Amniotic stem cell (primary cell): ENCODE data around the gene GFOD2.
"Not testable (repeated sequence)": the region's sequence is repeated elsewhere in the genome, so short reads cannot be mapped to it uniquely, and the experiment has no call there.

Source experiments
- DNase-seq: peaks from one replicate; lab custom pipeline; 2025; lab: John Stamatoyannopoulos, UW

GFOD2 gene, protein sequence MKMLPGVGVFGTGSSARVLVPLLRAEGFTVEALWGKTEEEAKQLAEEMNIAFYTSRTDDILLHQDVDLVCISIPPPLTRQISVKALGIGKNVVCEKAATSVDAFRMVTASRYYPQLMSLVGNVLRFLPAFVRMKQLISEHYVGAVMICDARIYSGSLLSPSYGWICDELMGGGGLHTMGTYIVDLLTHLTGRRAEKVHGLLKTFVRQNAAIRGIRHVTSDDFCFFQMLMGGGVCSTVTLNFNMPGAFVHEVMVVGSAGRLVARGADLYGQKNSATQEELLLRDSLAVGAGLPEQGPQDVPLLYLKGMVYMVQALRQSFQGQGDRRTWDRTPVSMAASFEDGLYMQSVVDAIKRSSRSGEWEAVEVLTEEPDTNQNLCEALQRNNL

DNA sequence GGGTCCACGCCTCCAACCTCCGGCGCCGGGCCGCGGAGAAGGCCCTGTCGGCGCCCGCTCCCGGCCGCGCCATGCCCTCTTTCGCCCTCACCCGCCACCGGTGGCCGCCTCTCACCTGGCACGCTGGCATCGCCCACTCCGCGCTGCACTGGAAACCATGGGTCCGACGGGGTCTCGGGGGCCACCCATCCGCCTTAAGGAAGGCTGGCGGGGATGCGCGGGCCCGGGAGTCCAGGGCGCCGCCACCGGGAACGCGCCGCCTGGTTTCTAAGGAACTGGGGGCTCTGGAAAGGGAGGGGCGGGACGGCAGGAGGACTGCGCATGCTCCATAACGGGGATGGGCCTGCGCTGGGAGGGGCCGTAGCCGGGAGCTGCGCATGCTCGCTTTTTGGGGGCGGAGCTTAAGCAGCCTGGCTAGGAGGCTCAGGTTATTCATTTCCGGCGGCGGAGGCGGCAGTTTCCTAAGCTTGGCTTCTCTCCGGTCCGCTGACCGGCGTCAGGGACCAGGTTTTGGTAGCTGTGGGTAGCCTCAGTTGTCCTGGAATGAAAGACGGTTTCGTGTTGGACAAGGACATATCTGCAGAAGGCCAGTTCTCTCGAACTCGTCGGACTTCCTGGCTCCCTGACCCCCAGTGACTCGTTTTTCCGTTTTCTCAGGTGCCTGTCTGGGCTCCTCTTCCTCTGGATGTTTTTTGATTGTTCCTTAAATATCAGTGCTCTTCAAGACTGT, at the start of gene GFOD2:
TSS of gene GFOD2 (minus strand) at position 269 of the 730 bp plus-strand sequence. CDS start 33,601 bp downstream, outside the sequence.
- peak; percentile 90 for DNase-seq

DNA sequence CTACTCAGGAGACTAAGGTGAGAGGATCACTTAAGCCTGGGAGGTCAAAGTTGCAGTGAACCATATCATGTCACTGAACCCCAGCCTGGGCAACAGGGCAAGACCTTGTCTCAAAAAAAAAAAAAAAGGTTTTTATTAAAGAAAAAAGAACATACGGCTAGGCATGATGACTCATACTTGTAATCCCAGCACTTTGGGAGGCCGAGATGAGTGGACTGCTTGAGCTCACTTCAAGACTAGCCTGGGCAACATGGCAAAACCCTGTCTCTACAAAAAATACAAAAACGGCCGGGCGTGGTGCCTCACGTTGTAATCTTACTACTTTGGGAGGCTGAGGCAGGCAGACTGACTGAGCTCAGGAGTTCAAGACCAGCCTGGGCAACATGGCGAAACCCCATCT, 48.8 kb upstream of the GFOD2 start:
- peak; percentile 5 for DNase-seq

DNA sequence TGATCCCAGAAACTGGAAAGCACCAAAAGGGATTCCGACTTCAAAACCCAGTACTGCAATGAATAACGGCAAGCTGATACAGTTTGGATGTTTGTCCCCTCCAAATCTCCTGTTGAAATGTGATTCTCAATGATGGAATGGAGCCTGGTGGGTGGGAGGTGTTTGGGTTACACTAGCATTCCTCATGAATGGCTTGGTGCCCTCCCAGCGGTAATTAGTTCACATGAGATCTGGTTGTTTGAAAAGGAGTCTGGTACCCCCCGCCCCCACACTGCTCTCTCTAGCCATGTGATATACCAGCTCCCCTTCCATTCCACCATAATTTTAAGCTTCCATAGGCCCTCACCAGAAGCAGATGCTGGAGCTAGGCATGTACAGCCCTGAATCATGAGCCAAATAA, 47.2 kb upstream of the GFOD2 start:
- no peak for DNase-seq

DNA sequence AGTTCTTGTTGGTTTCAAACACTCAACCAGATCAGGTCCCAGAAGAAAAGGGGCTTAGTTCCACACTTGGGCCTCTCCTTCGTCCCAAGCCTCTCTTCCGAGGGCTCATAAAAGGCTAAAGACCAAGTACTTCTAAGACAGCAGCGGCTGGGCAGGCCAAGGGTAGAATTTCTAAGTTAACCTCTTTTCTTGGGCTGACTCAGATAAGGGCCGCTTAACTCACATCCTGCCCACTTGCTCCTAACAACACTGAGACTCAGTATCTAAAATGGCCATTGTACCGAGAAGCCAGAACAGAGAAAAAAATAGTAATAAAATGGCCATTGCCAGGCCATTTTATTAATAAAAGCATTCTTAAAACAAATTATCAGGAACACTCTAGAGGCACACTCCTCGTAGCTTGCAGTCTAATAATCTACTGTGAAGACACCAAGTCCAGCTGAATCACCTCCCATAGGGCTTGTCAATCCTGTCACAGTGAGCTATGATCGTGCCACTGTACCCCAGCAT, 45.1 kb upstream of the GFOD2 start:
- DNase-seq: no peak

DNA sequence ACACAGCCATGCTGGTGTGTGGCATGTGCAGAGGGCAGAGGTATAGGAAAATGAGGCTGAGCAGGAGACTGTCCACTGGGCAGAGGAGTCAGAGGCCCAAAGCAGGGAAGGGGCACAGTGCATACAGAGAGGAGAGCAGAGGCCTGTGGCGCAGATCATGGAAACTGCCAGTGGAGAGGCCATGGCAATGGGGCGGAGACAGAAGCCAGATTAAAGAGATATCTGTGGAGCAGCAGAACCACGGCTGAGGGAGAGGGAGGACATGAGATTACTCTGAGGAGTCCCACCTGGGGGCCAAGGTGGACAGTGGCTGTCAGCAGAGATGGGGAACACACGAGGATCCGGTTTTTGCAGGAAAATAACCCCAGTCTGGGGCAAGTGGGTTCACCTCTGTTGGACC, 44.0 kb upstream of the GFOD2 start:
- no peak for DNase-seq

DNA sequence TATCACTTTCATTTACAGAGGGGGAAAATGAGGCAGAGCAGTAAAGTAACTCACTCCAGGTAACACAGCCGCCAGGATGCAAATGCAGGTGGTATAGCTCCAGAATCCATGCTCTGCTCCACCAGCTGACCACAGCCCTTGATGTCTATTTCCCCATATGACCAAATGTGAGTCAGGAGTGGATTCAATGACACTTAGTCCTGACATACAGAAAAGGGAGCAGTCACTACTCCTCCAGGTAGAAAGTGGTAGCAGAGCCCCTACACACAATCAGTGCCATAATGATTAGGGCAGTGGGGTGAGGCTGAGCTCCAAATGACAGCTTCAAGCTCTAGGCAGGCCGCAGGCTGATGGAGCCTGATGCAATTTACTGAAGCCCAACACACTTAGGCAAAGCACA, 43.3 kb upstream of the GFOD2 start:
- no peak for DNase-seq

DNA sequence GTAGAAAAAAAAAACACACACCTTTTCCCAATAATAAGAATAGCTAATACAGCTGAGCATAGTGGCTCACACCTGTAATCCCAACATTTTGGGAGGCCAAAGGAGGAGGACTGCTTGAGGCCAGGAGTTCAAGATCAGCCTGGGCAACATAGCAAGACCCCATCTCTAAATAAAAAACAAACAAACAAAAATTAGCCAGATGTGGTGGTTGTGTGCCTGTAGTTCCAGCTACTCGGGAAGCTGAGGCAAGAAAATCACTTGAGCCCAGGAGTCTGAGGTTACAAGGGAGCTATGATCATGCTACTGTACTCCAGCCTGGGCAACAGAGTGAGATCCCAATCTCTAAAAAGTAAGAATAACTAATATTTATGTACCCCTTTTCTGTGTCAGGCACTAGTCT, 42.8 kb upstream of the GFOD2 start:
- no peak for DNase-seq

DNA sequence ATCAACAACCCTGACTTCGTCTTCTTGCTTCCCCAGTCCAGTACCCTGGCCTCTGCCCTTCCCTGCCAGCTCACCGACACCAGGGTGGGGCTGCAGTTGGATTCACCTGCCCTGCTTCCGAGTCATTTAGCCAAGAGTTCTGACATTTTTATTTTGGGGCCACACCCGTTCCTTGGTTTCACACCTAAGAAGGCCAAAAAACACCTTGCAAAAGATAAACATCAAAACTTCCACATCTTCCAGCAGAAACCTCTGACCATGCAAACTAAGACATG, 41.8 kb upstream of the GFOD2 start:
- DNase-seq: no peak

DNA sequence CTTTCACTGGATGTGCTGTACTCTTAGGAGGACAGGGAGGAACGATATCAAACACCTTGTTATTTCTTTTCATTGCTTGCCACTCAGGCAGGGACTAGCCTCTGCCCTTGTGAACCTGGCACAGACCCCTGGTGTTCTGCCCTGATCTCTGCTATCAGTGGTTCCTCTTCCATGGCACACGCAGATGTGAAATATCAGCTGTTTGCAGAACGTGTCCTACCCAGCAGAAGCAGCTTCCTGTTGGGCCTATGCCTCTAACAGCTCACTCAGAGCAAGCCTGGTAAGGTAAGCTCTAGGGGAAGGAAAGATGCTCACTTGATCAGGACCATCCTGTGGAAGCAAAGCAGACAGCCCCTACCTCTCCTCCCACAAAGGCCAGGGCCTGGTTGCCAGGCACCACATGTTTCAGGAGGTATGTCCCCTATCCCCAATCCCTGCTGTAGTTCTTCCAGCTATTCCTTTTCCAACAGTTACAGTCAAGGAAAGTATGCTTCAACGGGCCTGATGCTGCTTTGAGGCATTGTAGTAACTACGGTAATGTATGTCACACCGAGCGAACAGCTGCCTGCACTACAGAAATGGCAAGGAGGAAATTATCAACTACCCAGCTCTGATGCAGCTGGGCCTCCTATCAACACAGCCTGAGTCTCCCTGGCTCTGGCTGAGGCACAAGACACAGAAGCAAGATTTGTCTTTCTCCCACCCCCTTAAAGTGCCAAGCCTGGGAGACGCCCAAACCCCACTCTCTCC, 41.3 kb upstream of the GFOD2 start:
- DNase-seq: no peak

DNA sequence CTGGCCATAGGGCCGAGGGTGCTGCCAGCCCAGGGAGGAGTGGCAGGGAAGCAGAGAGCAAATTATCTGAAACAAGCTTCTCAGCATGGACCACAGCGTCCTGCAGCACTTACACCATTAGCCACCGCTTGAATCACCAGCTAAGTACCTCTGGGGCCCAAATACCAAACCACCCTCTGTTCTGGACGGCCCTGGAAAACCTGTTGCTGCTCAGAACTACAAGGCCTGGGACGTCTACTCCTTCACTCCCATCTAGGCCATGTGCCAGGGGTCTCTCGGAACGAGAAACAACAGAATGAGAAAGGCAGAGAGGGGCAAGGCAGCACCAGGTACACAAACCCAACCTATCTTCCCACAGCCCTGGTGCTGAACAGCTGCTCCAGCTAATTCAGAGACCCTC, 39.9 kb upstream of the GFOD2 start:
- no peak for DNase-seq

DNA sequence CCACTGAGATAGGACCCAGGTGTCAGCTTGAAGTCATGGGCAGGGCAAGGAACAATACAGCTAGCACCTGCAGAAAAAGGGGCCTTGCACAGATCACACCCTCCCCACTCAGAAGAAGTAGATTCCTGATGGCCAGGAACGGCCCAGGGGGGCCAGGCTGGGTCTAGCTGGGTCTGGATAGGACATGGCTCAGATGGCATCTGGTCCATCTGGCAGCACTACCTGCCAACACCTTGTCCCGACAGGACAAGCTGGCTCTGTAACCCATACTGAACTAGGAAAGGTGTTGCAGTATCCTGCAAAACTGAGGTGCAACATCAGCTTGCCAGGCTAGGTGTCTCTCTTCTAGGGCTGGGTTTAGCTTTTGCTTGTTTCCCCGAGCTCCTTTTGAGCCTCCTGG, 38.9 kb upstream of the GFOD2 start:
- DNase-seq: no peak

DNA sequence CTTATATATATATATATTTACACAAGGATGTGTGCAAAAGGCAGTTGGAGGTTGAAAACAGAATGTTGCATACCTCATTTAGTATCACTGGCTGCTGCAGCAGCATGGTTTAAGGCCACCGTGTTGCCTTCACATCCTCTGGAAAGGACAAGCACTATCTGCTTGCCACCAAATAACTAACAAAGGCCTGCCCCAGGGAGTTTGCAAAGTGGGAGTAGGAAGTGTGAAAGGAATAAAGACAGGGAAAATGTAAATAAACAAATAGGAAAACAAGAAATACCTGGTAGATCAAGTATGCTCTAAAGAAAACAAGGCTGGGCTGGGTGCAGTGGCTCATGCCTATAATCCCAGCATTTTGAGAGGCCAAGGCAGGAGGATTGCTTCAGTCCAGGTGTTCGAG, 33.5 kb upstream of the GFOD2 start:
- no peak for DNase-seq

DNA sequence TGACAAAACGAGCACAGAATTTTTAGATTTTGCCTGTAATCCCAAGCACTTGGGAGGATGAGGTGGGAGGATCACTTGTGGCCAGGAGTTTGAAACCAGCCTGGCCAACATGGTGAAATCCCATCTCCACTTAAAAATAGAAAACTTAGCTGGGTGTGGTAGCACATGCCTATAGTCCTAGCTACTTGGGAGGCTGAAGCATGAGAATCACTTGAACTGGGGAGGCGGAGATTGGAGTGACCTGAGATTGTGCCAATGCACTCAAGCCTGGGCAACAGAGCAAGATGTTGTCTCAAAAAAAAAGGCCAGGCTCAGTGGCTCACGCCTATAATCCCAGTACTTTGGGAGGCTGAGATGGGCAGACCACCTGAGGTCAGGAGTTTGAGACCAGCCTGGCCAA, 32.2 kb upstream of the GFOD2 start:
- DNase-seq: not testable (repeated sequence)

DNA sequence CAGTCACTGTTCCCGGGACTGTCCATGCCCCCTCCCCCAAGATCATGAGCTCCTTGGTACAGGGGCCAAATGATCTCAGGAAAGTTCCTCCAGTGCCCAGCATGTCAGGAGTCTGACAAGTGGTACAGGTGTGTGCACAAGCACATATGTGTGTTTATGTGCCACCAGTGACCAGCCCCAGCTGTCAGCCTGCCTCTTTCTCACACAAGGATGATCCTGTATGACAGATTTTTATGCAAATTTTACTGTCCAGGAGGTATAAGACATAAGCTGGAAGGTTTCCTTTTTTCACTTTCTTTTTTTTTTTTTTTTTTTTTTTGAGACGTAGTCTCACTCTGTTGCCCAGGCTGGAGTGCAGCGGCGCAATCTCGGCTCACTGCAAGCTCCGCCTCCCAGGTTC, 31.4 kb upstream of the GFOD2 start:
- no peak for DNase-seq

DNA sequence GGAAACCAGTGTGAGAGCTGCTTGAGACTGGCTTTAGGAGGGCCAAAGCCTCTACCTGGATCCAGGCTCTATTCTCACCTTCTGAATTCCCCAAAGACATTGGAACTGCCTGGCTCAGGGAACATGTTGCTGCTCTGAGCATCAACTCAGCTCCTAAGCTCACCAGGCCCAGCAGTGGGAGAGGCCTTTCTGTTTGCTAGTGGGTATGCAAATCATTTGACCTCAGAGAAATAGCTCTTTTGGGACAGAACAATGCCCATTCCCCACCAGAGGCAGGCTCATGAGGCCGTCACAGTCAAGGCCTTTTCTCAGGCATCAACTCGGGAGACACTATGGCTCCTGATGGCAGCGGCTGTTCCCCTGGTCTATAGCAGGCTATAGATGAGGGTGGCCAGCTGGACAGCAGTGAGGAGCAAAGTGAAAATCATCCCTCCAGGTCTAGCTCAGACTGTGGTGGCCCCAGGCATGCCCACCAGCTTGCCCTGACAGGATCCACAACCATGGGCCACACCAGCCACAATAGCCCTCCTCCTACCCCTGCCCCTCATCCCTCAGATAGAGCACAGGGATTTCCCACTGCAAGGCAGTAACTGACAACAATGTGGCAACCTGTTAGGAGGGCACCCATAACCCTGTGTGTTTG, 30.4 kb upstream of the GFOD2 start:
- no peak for DNase-seq

DNA sequence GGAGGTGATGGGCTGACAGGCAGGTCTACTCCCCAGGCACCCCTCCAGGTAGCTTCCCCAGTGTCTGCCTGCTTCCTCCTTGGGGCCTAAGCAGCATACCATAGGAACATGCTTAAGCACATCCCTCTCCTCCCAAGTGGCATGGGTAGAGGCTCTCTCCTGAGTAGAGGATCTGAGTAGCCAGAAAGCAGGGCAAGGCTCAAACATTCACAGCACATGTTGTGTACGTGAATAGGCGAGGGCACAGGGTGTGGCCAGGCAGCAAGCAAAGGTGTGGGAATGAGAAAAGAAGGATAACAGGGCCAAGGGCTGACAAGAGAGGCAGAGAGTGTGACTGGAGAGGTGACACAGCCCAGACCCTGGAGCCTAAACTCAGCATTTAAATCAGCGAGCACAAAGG, 29.7 kb upstream of the GFOD2 start:
- no peak for DNase-seq

DNA sequence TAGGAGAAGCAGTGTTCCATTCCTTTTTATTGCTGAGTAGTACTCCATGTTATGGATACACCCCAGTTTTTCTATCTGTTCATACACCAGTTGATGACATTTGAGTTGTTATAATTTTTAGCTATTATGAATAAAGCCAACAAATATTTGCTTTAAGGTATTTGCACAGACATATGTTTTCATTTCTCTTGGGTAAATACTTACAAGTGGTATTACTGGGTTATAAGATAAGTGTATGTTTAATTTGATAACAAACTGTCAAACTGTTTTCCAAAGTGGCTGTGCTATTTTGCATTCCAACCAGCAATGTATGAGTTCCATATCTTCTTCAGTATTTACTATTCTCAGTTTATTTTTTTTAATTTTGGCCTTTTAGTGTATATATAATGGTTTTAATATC, 27.7 kb upstream of the GFOD2 start:
- DNase-seq: no peak

DNA sequence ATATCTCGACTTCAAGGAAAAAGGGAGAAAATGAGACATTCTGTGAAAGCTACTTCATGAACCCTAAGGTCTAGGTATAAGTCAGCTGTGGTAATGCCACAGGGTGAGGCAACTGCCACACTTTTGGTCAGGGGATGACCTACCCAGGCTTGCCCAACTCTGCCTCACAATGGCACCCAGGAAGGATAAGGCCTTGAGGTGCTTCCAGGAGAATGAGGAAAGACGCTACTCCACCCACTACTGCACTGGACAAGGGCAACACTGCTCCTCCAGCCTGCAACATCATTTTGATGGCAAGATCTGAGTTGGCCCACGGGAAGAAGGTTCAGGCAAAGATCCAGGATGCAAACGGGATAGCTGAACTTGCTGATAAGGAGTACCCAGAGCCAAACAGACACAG, 22.0 kb upstream of the GFOD2 start:
- no peak for DNase-seq

DNA sequence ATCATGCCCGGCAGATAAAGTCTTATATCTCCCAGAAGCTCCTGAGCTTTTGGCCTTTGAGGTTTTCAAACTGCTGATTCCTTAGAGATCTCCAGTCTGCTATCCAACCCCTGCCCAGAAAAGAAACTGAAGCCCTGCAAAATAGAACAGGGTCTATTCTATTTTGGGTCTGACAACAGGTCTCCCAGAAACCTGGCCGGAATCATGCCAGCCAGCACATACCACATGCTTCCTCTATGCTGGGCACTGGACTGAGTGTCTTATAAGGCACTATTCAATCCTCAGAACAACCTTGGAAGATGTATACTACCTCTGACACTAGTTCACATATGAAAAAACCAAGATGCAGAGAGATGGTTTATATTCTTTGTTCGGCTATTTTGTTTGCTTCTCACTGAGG, 21.3 kb upstream of the GFOD2 start:
- no peak for DNase-seq

DNA sequence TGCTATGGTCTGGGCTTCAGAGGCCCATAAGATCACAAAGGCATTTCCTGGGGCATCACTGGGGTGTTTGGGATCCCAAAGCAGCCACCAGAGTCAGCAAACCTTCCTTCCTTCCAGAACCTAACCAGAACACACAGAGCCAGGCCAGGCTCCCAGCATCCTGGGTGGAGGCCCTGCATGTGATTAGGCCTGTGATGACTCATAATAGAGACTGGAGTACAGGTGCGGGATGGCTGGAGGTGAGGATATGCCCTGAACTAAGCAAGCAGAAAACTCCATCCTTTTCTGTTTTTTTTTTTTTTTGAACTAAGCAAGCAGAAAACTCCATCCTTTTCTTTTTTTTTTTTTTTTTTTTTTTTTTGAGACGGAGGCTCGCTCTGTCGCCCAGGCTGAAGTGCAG, 17.7 kb upstream of the GFOD2 start:
- DNase-seq: no peak

DNA sequence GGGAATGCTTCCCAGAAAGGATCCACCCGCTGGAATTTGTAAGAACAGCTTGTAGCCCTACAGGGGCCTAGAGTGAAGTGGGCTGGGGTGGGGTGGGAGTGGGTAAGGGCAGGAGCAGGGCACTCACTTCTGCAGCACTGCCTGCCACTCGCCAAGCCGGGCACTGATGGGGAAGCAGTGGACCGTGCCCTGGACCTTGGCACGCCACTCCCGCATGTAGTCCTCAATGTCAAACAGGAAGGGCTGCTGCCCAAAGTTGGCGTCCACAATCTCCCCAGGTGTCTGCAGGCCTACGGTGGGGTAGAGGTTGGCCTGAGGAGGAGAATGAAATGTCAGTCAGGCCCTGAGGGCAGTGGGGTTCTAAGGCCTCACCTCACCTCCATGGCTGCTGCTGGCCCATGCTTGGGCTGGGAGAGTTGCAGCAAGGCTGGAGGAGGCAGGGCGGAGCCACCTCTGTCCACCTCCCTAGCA, 15.7 kb upstream of the GFOD2 start:
- DNase-seq: no peak

DNA sequence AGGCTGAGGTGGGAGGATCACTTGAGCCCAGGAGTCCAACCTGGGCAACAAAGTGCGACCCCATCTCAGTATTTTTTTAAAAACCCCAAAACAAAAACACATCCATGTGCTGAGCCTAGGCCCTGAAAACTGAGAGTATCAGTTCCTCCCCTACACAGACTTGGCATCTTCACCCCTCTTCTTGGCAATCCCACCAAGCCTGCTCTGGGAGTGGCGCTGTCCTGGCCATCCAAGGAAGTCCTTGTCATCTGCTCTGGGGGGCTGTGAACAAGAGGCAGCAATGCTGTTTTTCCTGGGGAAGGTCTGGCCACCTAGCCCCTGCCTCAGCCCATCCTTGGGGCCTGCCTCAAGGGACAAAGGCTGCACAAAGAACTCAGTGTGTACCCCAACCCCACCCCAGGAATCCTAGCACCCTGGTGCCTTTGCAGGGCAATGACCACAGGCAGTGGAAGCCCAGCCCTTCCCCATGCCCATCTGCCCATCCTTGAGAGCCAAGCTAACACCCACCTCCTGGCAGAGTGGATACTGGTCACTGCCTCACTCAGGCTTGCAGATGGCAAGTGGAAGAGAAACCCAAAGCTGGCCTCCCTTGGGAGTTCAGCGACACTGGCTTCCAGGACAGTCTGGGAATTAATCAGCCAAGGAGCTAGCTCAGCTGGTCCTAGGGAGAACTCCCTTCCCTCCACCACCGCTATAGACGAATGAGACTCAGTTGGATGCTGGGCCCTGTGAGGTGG, 14.8 kb upstream of the GFOD2 start:
- no peak for DNase-seq
